GDM1 (cell line): ENCODE results near the gene BTG2.

ENCODE experiments used
- DNase-seq: peaks from one replicate; lab custom pipeline; 2025; lab: John Stamatoyannopoulos, UW

BTG2 gene

GRCh38 chr1:203317429-203318228, 12.3 kb downstream of the BTG2 start:
- no peak for DNase-seq

GRCh38 chr1:203318229-203318517, 12.9 kb downstream of the BTG2 start:
- no peak for DNase-seq

- DNase-seq, result peak; percentile 92
Observed at GRCh38 chr1:203320591-203321272, 15.4 kb downstream of the BTG2 start.

GRCh38 chr1:203321273-203322052, 16.1 kb downstream of the BTG2 start:
- DNase-seq, result no peak

- DNase-seq, result no peak
Observed at GRCh38 chr1:203322500-203323179, 17.3 kb downstream of the BTG2 start.

GRCh38 chr1:203323587-203323986, 18.3 kb downstream of the BTG2 start:
- no peak for DNase-seq

- no peak for DNase-seq
Observed at GRCh38 chr1:203324105-203325025, 19.0 kb downstream of the BTG2 start.

- DNase-seq, result no peak
Observed at GRCh38 chr1:203325026-203325417, 19.7 kb downstream of the BTG2 start.

- no peak for DNase-seq
Observed at GRCh38 chr1:203325418-203326091, 20.2 kb downstream of the BTG2 start.

GRCh38 chr1:203326830-203327683, 21.7 kb downstream of the BTG2 start:
- peak; percentile 83 for DNase-seq

GRCh38 chr1:203327684-203328457, 22.6 kb downstream of the BTG2 start:
- peak; percentile 68 for DNase-seq

GRCh38 chr1:203328714-203329122, 23.4 kb downstream of the BTG2 start:
- no peak for DNase-seq

GRCh38 chr1:203331224-203331623, 25.9 kb downstream of the BTG2 start:
- no peak for DNase-seq

- no peak for DNase-seq
Observed at GRCh38 chr1:203335503-203335902, 30.2 kb downstream of the BTG2 start.

- no peak for DNase-seq
Observed at GRCh38 chr1:203336097-203336496, 30.8 kb downstream of the BTG2 start.

GRCh38 chr1:203338335-203339036, 33.2 kb downstream of the BTG2 start:
- peak; percentile 46 for DNase-seq

GRCh38 chr1:203340112-203340790, 34.9 kb downstream of the BTG2 start:
- DNase-seq, result peak; percentile 48
